GM12878 (cell line): Measurements from ENCODE around the gene TBC1D2B. TPM values are rescaled to one million over a fixed set of nuclear protein-coding genes. Genes with fewer than 3 reads are reported as not detected.
A peak's percentile ranks its signal among the peaks of the same experiment; 100 is the strongest.

ENCODE experiments used
- ATF7 ChIP-seq: fragments of 450-650 bp; IDR thresholded peaks from 2 replicates; pipeline ENCODE4 v1.6.1; 2016; ENCODE audit warnings: low read depth, mild to moderate bottlenecking
- BACH1 ChIP-seq: fragments of 450-650 bp; IDR thresholded peaks from 2 replicates; pipeline ENCODE4 v1.6.1; 2017; ENCODE audit warnings: mild to moderate bottlenecking, borderline replicate concordance
- BRCA1 ChIP-seq: IDR thresholded peaks from 2 replicates; pipeline ENCODE4 v1.6.1; 2011; ENCODE audit warnings: low read depth, low read length, improper control_type of control experiment
- CHD4 ChIP-seq: fragments of 200-600 bp; sonication (generic); IDR thresholded peaks from 2 replicates; pipeline ENCODE4 v1.6.1; 2016; ENCODE audit warnings: mild to moderate bottlenecking
- CREB1 ChIP-seq: IDR thresholded peaks from 2 replicates; pipeline ENCODE4 v1.6.1; 2012; ENCODE audit warnings: low read depth, mild to moderate bottlenecking, inconsistent platforms
- CUX1 ChIP-seq: IDR thresholded peaks from 2 replicates; pipeline ENCODE4 v1.6.1; 2012; ENCODE audit warnings: improper control_type of control experiment, low read depth, low read length; ENCODE audit not compliant: insufficient replicate concordance
- EP300 ChIP-seq, 2 experiments: fragments of 150-350 bp in 1 of 2; IDR thresholded peaks; 2 replicates each; pipeline ENCODE4 v1.6.1; 2011 to 2012; ENCODE audit warnings: low read depth in 2 of 2, low read length in 2 of 2, borderline replicate concordance in 1 of 2, improper control_type of control experiment in 1 of 2, inconsistent platforms in 1 of 2; ENCODE audit not compliant: control insufficient read depth in 1 of 2
- ETV6 ChIP-seq, 2 experiments: fragments of 450-650 bp in 1 of 2; IDR thresholded peaks in 1 of 2; conservative IDR thresholded peaks in 1 of 2; 2 replicates each; pipeline ENCODE4 v1.6.1; 2014; ENCODE audit warnings: antibody characterized with exemption in 1 of 2, borderline replicate concordance in 1 of 2, low read depth in 1 of 2, mild to moderate bottlenecking in 1 of 2, moderate library complexity in 1 of 2
- FOXM1 ChIP-seq: IDR thresholded peaks from 2 replicates; pipeline ENCODE4 v1.6.1; 2012; ENCODE audit warnings: low read depth, mild to moderate bottlenecking, inconsistent platforms, low read length, moderate library complexity
- MLLT1 ChIP-seq: fragments of 450-650 bp; IDR thresholded peaks from 2 replicates; pipeline ENCODE4 v1.6.1; 2016; ENCODE audit warnings: mild to moderate bottlenecking
- SIN3A ChIP-seq: IDR thresholded peaks from 2 replicates; pipeline ENCODE4 v1.6.1; 2012; ENCODE audit warnings: low read depth, low read length, improper control_type of control experiment
- SMC3 ChIP-seq: IDR thresholded peaks from 2 replicates; pipeline ENCODE4 v1.6.1; 2011; ENCODE audit warnings: low read length, improper control_type of control experiment, borderline replicate concordance
- TCF3 ChIP-seq: IDR thresholded peaks from 2 replicates; pipeline ENCODE4 v1.6.1; 2012; ENCODE audit warnings: low read depth, mild to moderate bottlenecking, low read length, borderline replicate concordance; ENCODE audit not compliant: insufficient read depth
- USF2 ChIP-seq: IDR thresholded peaks from 2 replicates; pipeline ENCODE4 v1.6.1; 2011; ENCODE audit warnings: low read depth, low read length, improper control_type of control experiment, borderline replicate concordance
- ZBTB40 ChIP-seq: fragments of 450-650 bp; IDR thresholded peaks from 2 replicates; pipeline ENCODE4 v1.6.1; 2016; ENCODE audit warnings: mild to moderate bottlenecking, moderate library complexity, borderline replicate concordance
- ZNF384 ChIP-seq: IDR thresholded peaks from 2 replicates; pipeline ENCODE4 v1.6.1; 2012; ENCODE audit warnings: low read depth, mild to moderate bottlenecking, low read length, improper control_type of control experiment, borderline replicate concordance
- polyA plus RNA-seq, 11 experiments: library from polyadenylated mRNA; depleted of rRNA in 4 of 11; unstranded in 6 of 11; stranded (reverse) in 5 of 11; fragments of >200 nt; fragmentation: Nextera tagmentation in 4 of 11; fragmentation: Illumina TruSeq in 1 of 11; extraction: Ambion mirVana in 4 of 11; extraction: Trizol in 1 of 11; gene quantifications; 1 replicate in 1 of 11; 2 replicates in 10 of 11; pipeline versions ENCODE4 v1.2.1 to v1.2.3, GENCODE V29; 2011 to 2016; ENCODE audit warnings: inconsistent platforms in 2 of 11, missing spikeins in 2 of 11, low read depth in 1 of 11
- total RNA-seq, 4 experiments: library from RNA; depleted of rRNA in 3 of 4; stranded (reverse); fragments of >200 nt in 3 of 4; fragmentation: Illumina TruSeq in 1 of 4; extraction: Trizol in 1 of 4; gene quantifications; 2 replicates each; pipeline versions ENCODE4 v1.2.1 to v1.2.3, GENCODE V29; 2013 to 2021

TBC1D2B gene
- total and polyA plus RNA-seq, 10 of the 15 experiments (the other 5 are each of a cell fraction or from before 2014, with no cell fraction given) = 1.3 to 53.4 (median 19.4) TPM

DNA sequence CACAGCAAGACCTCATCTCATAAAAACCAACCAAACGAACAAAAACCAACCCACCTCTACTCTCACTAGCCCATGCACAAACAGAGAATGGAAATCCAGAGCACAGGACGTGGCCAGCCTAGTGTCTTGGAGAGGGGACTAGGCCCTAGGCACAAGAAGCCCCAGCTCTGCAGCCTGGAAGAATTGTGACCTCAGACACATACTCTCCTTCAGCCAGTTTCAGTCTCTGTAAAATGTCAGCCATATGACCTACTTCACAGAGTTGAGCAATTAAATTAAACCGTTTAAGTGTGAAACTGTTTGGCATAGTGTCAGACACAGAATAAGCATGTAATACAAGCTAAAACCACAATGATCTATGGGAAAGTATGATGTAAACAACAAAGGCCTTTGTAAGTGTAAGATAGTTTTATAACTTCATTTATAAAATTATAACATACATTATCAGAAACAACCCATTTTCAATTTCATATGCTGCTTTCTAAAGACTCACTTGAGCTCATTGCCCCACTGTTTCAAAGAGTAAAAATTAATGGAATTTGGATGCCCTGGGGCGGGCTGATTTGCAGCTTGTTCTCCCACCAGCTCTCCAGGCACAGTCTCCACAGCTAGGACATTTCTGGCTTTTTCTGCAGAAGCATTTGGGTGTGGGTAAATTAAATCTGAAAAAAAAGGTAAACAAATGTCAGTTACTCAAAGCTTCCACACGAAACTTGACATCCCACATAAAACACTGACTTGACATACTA, 32.9 kb downstream of the TBC1D2B start (continued):
- no peak for TF ChIP-seq CUX1
- TF ChIP-seq ATF7 = peak; percentile 93
- TF ChIP-seq CREB1 = peak; percentile 43; the same call in 1 of the 2 replicates
- TF ChIP-seq BACH1 = no peak
- peak; percentile 66 for TF ChIP-seq MLLT1
- TF ChIP-seq SMC3 = no peak
- TF ChIP-seq SIN3A = no peak
- no peak for TF ChIP-seq ETV6 (conservative IDR thresholded peaks at IDR 0.05 in 1 of 2, IDR thresholded peaks at IDR 0.05 in 1 of 2; ENCODE audit: borderline replicate concordance in 1 of 2, low read depth in 1 of 2)
- TF ChIP-seq TCF3 = no peak
- no peak for TF ChIP-seq BRCA1
- TF ChIP-seq CHD4 = no peak
- TF ChIP-seq EP300 (IDR thresholded peaks at IDR 0.05; ENCODE audit: borderline replicate concordance in 1 of 2, control insufficient read depth in 1 of 2, low read depth in 2 of 2, low read length in 2 of 2) = peak; percentile 27 to 65; a peak in 1 of 4 replicates
- no peak for TF ChIP-seq ZBTB40
- no peak; the same call in 1 of the 2 replicates for TF ChIP-seq USF2
- TF ChIP-seq ZNF384 = no peak
- no peak for TF ChIP-seq FOXM1
